Activated effector memory CD4-positive, alpha-beta T cell treated with Interleukin-2 at 50 U/mL for 16 hours (primary cell): ENCODE results near the gene AKT1S1.
"Not testable (repeated sequence)": the region's sequence is repeated elsewhere in the genome, so short reads cannot be mapped to it uniquely, and the experiment has no call there.

ENCODE experiments used
- DNase-seq: peaks from one replicate; pipeline ENCODE4 v3.0.0-alpha.2; 2020

Gene AKT1S1

GRCh38 chr19:49877020-49877878 is at the start of gene AKT1S1, which contains the start of gene TBC1D17:
TSS of gene AKT1S1 (minus strand) at chr19:49877355. CDS start at chr19:49873295, 4,060 bp downstream.
TSS of gene TBC1D17 (plus strand) at chr19:49877702. CDS start at chr19:49877724, 22 bp downstream.
- peak; percentile 98 for DNase-seq

DNA sequence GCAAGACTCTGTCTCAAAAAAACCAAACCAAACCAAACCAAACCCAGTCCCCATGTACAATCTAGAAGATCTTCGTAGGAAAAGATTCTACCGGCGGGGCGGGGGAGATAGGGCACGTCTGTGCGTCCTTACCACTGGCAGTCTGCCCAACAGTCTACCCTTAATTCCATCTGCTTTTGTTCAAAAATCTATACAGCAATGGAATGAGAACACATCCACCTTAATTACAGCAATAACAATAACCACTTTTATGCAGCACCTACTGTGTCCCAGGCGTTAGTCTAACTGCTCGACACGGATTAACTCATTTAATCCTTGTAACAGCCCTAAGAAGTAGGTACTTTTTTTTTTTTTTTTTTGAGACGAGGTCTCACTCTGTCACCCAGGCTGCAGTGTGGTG is 49.4 kb upstream of the AKT1S1 start:
- DNase-seq: no peak

- no peak for DNase-seq
Measured at GRCh38 chr19:49925486-49925885, 48.3 kb upstream of the AKT1S1 start.

- DNase-seq: not testable (repeated sequence)
Measured at GRCh38 chr19:49924881-49925210, 47.7 kb upstream of the AKT1S1 start.

GRCh38 chr19:49924004-49924880 is 47.1 kb upstream of the AKT1S1 start:
- no peak for DNase-seq

- DNase-seq: no peak
Measured at GRCh38 chr19:49923055-49924003, 46.2 kb upstream of the AKT1S1 start.

DNA sequence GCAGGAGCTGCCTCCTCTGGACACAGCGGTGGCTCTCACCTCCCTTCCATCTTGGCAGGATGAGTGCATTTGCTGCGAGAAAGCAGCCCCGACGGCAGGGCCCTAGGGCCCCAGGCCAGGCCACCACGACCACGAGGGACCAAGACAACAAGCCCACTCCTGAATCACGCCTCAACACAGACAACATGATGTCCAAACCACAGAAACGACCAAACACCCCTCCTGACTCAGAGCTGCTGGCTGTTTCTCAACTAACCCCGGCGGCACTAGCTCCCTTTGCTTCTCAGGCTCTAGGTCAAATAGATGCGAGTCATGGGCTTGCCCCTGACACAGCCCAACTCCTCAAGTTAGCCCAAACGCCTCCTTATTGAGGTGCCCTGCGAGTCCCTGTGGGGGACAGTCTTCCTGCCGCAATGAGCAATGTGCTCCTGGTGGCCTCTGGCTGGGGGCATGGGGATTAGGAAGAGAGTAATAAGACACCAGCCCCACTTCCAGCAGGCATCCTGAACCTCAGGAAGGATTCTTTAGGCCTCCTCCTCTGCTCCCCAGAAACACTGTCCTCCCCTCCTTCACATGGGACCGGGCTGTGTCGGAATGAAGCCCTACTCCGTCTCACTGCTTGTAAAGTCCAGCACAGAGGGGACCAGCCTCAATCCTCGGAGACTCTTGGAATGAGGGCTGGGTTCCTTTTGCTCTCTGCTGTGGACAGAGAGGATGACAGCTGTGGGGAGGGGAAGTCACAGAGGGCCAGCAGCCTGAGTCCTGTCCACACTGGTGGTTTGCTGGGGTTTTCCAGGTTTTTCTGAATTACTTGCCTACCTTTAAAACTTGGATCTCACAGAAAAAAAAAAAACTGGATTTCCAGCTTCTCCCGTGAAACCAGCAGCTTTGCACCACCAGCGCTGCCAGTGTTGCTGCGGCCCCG is 45.0 kb upstream of the AKT1S1 start:
- DNase-seq: no peak

GRCh38 chr19:49920624-49921363 is 43.6 kb upstream of the AKT1S1 start:
- DNase-seq: no peak

DNA sequence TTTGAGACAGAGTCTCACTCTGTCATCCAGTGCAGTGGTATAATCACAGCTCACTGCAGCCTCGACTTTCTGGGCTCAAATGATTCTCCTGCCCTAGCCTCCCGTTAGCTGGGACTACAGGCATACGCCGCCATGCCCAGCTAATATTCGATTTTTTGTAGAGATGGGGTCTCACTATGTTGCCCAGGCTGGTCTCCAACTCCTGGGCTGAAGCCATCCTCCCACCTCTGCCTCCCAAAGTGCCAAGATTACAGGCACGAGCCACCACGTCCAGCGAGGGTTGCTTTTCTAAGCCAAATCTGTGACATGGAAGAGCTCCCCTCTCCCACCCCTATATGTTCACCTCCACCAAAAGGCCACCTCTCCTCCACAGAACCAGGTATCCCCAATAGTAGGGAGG is 40.9 kb upstream of the AKT1S1 start:
- no peak for DNase-seq

GRCh38 chr19:49916839-49917733 is 39.9 kb upstream of the AKT1S1 start:
- DNase-seq: no peak

DNA sequence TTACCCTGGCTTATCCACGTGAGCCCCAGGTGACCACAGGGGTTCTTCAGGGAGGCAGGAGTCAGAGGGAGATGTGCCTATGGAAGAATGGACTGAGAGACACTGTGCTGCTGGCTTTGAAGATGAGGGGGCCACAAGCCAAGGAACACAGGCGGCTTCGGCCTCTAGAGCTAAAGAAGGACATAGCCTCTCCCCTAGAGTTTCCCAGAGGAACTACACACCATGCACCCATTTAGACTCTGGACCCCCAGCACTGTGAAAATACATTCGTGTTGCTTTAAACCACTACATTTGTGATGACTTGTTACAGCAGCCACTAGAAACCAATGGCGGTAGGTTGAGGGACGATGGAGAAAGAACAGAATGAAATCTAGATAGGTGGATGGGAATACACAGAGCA is 38.1 kb upstream of the AKT1S1 start:
- DNase-seq: no peak

- no peak for DNase-seq
Measured at GRCh38 chr19:49913720-49914119, 36.6 kb upstream of the AKT1S1 start.

- no peak for DNase-seq
Measured at GRCh38 chr19:49912965-49913685, 36.0 kb upstream of the AKT1S1 start.

DNA sequence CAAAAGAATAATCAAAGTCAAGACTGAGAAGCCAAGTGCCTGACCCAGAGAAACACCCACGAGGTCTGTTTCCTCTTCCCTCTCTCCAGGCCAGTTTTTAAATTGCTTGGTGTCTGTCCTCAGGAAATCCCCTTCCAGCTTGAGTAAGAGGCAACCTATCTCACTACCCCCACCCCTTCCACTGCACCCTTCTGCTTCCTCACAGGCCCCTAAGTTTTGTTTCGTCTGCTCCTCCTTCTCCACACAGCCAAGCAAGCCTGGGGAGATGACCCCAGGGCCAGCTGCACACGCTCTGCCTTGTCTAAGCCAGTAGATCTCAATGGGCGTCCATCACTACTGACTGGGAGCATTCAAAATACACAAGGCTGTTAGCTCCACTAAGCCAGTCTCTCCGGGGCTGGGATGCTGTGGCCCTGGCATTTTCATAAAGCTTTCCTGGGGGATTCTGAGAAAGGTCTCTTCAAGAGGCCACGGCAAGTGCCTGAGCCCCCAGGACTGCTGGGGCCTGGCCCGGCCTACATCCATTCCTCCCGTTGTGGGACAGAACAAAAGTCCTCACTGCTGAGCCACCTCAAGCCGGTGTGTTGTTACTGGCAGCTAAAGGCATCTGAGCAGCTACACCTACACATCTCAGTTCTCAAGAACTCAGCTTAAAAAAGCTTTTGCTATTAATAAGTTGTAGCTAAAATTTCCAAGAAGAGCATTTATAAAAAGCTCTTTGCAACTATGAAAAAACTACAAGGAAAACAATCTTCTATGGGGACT is 34.4 kb upstream of the AKT1S1 start:
- no peak for DNase-seq

DNA sequence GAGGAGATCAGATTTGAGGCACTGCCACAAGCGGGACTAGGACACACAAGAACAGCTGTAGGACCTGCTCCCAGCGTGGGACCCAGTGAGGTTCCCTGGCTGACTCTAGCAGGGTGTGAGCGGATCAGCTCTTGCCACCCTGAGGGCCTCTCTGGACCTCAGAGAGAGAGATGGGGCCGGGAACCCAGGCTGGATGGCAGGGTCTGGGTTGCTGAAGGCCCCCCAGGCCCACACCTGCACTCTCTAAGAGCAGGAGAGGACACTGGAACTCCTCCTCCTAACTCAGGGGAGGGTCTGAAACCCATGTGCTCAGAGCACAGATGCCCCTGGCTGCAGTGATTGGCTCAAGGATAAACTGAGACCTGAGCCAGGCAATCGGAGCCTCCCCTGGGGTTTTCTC is 33.0 kb upstream of the AKT1S1 start:
- DNase-seq: no peak

- DNase-seq: no peak
Measured at GRCh38 chr19:49908480-49909420, 31.6 kb upstream of the AKT1S1 start.
